HG02610 (cell line): Measurements from ENCODE around the gene G6PC3.

ENCODE experiments used
- ATAC-seq: cut with Tn5 transposase; IDR thresholded peaks from one replicate; pipeline ENCODE4 v1.9.1; 2021; ENCODE audit warnings: mild to moderate bottlenecking, moderate library complexity; ENCODE audit not compliant: unreplicated experiment

Gene G6PC3

GRCh38 chr17:44120851-44121605, 50.5 kb downstream of the G6PC3 start:
- no peak for ATAC-seq

GRCh38 chr17:44121997-44122815, 51.7 kb downstream of the G6PC3 start:
- ATAC-seq: no peak

DNA sequence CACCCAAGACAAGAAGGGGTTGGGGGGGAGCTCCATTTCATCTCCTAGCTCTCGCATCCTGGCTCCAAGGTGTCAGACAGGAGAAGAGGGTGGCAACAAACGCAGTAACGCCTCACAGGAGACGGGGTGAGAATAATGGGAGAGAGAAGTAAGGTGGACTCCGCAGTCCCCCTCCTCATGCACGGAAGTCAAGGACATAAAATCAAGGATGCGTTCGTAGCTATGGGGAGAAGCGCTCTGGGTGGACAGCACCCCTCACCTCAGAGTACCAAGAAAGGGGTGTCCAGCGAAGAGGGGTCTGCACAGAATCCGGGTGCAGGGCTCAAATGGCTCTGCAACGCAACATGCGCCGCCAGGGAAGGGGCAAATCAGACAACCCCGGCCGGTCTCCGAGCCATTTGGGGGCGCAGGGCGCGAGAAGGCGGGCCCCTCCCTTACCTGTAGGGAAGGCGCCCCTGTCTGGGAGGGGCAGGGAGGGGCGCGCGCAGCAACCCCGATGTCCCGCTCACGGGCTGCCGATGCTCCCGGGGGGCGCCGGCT, 52.4 kb downstream of the G6PC3 start:
- no peak for ATAC-seq

GRCh38 chr17:44123356-44124117, 53.0 kb downstream of the G6PC3 start, which contains the start of gene HDAC5:
Gene HDAC5 (minus strand): TSS chr17:44123641. CDS start chr17:44117515, 6,126 bp downstream.
- ATAC-seq: peak; percentile 91

DNA sequence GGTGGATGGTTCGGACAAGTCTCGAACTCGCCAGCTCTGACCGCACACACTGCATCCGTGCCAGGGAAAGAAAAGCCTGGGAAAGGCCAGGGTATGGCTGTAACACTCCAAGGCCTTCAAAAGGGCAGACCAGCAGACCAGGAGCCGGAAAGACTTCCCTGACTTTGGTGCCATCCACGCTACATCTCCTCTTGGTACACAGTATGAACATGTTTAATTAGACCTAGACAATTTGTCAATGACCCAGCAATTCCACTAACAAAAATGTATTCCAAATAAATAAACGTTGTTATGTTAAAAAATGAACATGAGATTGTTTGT, 53.5 kb downstream of the G6PC3 start:
- ATAC-seq: no peak
